K562 (cell line): ENCODE measurements around the gene PCDHGB7. TPM values are rescaled to one million over a fixed set of nuclear protein-coding genes. Genes with fewer than 3 reads are reported as not detected.
"Not testable (repeated sequence)": the region's sequence is repeated elsewhere in the genome, so short reads cannot be mapped to it uniquely, and the experiment has no call there.

Experiments
- ATAC-seq: fragments of 200-7000 bp; cut with Tn5 transposase; 3 replicates; pipeline ENCODE4 v1.9.1; 2020; ENCODE audit warnings: moderate library complexity
- BruUV-seq: library from RNA; stranded (reverse); fragments of 400-500 nt; replicated peaks from 2 replicates; lab custom pipeline; 2021; lab: Mats Ljungman, UMichigan
- CTCF ChIA-PET: fragments of 300-600 bp; formaldehyde crosslinking; extraction: SDS; loops from one replicate; lab custom pipeline; 2021; ENCODE audit warnings: low intra/inter-chr PET ratio; lab: Yijun Ruan, JAX
- POLR2A ChIA-PET: fragments of 300-600, 350-650 bp; sonication (Branson Sonifier 250); formaldehyde crosslinking; extraction: SDS; loops from one replicate; lab custom pipeline; 2021; ENCODE audit warnings: antibody characterized with exemption, inconsistent platforms; lab: Yijun Ruan, JAX
- DNase-seq, 4 experiments: peaks; one replicate each; pipeline versions ENCODE4 v3.0.0 to v3.0.0-alpha.2; 2011 to 2018; ENCODE audit warnings: low spot score in 3 of 4, mixed read lengths in 3 of 4; ENCODE audit errors: extremely low read depth in 1 of 4
- FAIRE-seq: peaks from 2 replicates; lab custom pipeline; 2011; peaks lifted over from hg19 to GRCh38; lab: Jason Lieb, UNC
- H2AFZ ChIP-seq: 2 replicates; pipeline ENCODE4 v1.6.0; 2011; ENCODE audit warnings: low read depth, low read length, control low read depth, inconsistent platforms
- H3K27ac ChIP-seq: fragments of 200-600 bp; 3 replicates; pipeline ENCODE4 v1.8.0; 2011; ENCODE audit warnings: low read depth, mild to moderate bottlenecking, control low read depth, inconsistent platforms, low read length, moderate library complexity, mixed read lengths; ENCODE audit errors: extremely low read depth
- H3K27me3 ChIP-seq, 2 experiments: fragments of 300-600 bp in 1 of 2; 2 replicates in 1 of 2; 3 replicates in 1 of 2; pipeline versions ENCODE4 v1.6.0 to v1.8.0; 2011; ENCODE audit warnings: inconsistent platforms in 2 of 2, low read length in 2 of 2, mild to moderate bottlenecking in 1 of 2, mixed read lengths in 1 of 2, moderate library complexity in 1 of 2; ENCODE audit not compliant: control insufficient read depth in 2 of 2, insufficient read depth in 2 of 2
- H3K36me3 ChIP-seq: fragments of 300-600 bp; 3 replicates; pipeline ENCODE4 v1.8.0; 2011; ENCODE audit warnings: mild to moderate bottlenecking, low read length, inconsistent platforms; ENCODE audit not compliant: control insufficient read depth, insufficient read depth
- H3K4me1 ChIP-seq, 2 experiments: fragments of 200-600 bp in 1 of 2; replicated peaks in 1 of 2; 2 replicates in 1 of 2; 3 replicates in 1 of 2; pipeline versions ENCODE4 v1.5.1 to v1.8.0; 2011; ENCODE audit warnings: inconsistent platforms in 2 of 2, low read length in 2 of 2, mild to moderate bottlenecking in 1 of 2, mixed read lengths in 1 of 2, moderate library complexity in 1 of 2; ENCODE audit not compliant: control insufficient read depth in 2 of 2, insufficient read depth in 2 of 2
- H3K4me2 ChIP-seq: 2 replicates; pipeline ENCODE4 v1.6.1; 2011; ENCODE audit warnings: low read length, control low read depth, inconsistent platforms, mixed read lengths; ENCODE audit not compliant: insufficient read depth
- H3K4me3 ChIP-seq: fragments of 200-600 bp; sonication (generic), shearing (Covaris generic); 2 replicates; pipeline ENCODE4 v1.5.1; 2016; ENCODE audit warnings: control low read depth, inconsistent platforms
- H3K79me2 ChIP-seq: fragments of 200-600 bp; 3 replicates; pipeline ENCODE4 v1.8.0; 2011; ENCODE audit warnings: low read length, inconsistent platforms; ENCODE audit not compliant: control insufficient read depth, insufficient read depth
- H3K9ac ChIP-seq, 2 experiments: 2 replicates each; pipeline versions ENCODE4 v1.6.0 to v1.6.1; 2011; ENCODE audit warnings: low read depth in 2 of 2, low read length in 2 of 2, control low read depth in 1 of 2, inconsistent platforms in 1 of 2, mild to moderate bottlenecking in 1 of 2, mixed read lengths in 1 of 2; ENCODE audit not compliant: insufficient read depth in 1 of 2
- H3K9me1 ChIP-seq: one replicate; pipeline ENCODE4 v1.6.0; 2011; ENCODE audit warnings: inconsistent platforms, mild to moderate bottlenecking, low read length, moderate library complexity; ENCODE audit not compliant: control insufficient read depth, insufficient read depth
- H3K9me3 ChIP-seq: replicated peaks from 2 replicates; pipeline ENCODE4 v1.5.1; 2011; ENCODE audit warnings: low read depth, low read length, inconsistent platforms; ENCODE audit not compliant: control insufficient read depth, insufficient read depth
- H4K20me1 ChIP-seq: replicated peaks from 2 replicates; pipeline ENCODE4 v1.6.1; 2011; ENCODE audit warnings: low read length, inconsistent platforms, mixed read lengths; ENCODE audit not compliant: control insufficient read depth, insufficient read depth
- MBD2 ChIP-seq: sonication (generic); IDR thresholded peaks from 2 replicates; pipeline ENCODE4 v1.6.1; 2016; ENCODE audit warnings: low read depth, borderline replicate concordance
- PHB ChIP-seq: fragments of 250-450 bp; sonication (Bioruptor Pico); IDR thresholded peaks from 2 replicates; pipeline ENCODE4 v1.5.0; 2021
- POLR2G ChIP-seq: fragments of 200-400 bp; formaldehyde crosslinking; IDR thresholded peaks from 2 replicates; pipeline ENCODE4 v1.6.1; 2017; ENCODE audit warnings: low read depth, mild to moderate bottlenecking, antibody characterized with exemption, low read length, moderate library complexity
- PURB ChIP-seq: sonication (generic); formaldehyde crosslinking; IDR thresholded peaks from 2 replicates; pipeline ENCODE4 v1.9.0; 2021; ENCODE audit warnings: low read depth, mild to moderate bottlenecking, missing genetic modification reagents
- STAT6 ChIP-seq: sonication (generic); formaldehyde crosslinking; IDR thresholded peaks from 2 replicates; pipeline ENCODE4 v1.8.1; 2023; ENCODE audit warnings: mild to moderate bottlenecking, missing genetic modification reagents
- TBP ChIP-seq: optimal IDR thresholded peaks from 2 replicates; pipeline ENCODE3; 2011; ENCODE audit warnings: low read depth, low read length, improper control_type of control experiment
- ZNF764 ChIP-seq: fragments of 250-450 bp; sonication (Bioruptor Pico); IDR thresholded peaks from 2 replicates; pipeline ENCODE4 v1.4.0; 2020; ENCODE audit warnings: low read depth, mild to moderate bottlenecking, moderate library complexity
- WGBS: fragments of 100-300 bp; shearing (Covaris generic); methylation state at CpG from one replicate; pipeline ENCODE4 v1.1.6; 2016; ENCODE audit warnings: low coverage, mixed read lengths; ENCODE audit not compliant: insufficient coverage; ENCODE audit errors: missing lambda C conversion rate; 5-methylcytosine and 5-hydroxymethylcytosine counted together
- in situ Hi-C: fragments of 300-500 bp; cut with MboI; formaldehyde crosslinking; loops from 4 replicates; pipeline ENCODE4 v1.15.0; 2018; ENCODE audit warnings: inconsistent platforms, mixed read lengths
- intact Hi-C: fragments of 100-400 bp; cut with micrococcal nuclease; formaldehyde crosslinking; loops from 2 replicates; pipeline ENCODE4 v1.14.2; 2022
- polyA plus RNA-seq, 8 experiments: library from polyadenylated mRNA; depleted of rRNA in 4 of 8; stranded (reverse) in 5 of 8; unstranded in 3 of 8; fragments of >200 nt; fragmentation: Nextera tagmentation in 2 of 8; fragmentation: Illumina TruSeq in 1 of 8; extraction: Ambion mirVana in 2 of 8; extraction: Trizol in 1 of 8; gene quantifications; 2 replicates each; pipeline versions ENCODE4 v1.2.1 to v1.2.3, GENCODE V29; 2011 to 2014; ENCODE audit warnings: inconsistent platforms in 1 of 8, missing spikeins in 1 of 8
- total RNA-seq, 7 experiments: library from RNA; depleted of rRNA in 6 of 7; stranded (reverse); fragments of >200 nt in 6 of 7; fragmentation: Illumina TruSeq in 2 of 7; extraction: Trizol in 2 of 7; gene quantifications; 2 replicates each; pipeline versions ENCODE4 v1.2.1 to v1.2.3, GENCODE V29; 2011 to 2021; ENCODE audit warnings: low replicate concordance in 1 of 7
- TF ChIP-seq, protein P1 (sequence below): sonication (generic); formaldehyde crosslinking; IDR thresholded peaks from 2 replicates; pipeline ENCODE4 v1.8.1; 2023; ENCODE audit warnings: mild to moderate bottlenecking, missing genetic modification reagents
- TF ChIP-seq, protein P2 (sequence below): fragments of 250-450 bp; sonication (Bioruptor Pico); IDR thresholded peaks from 2 replicates; pipeline ENCODE4 v1.5.0; 2020; ENCODE audit warnings: mild to moderate bottlenecking, borderline replicate concordance

PCDHGB7 gene
- total and polyA plus RNA-seq, 9 of the 15 experiments (the other 6 are each of a cell fraction or from before 2014, with no cell fraction given) = 0.09 TPM; not detected in 8

DNA sequence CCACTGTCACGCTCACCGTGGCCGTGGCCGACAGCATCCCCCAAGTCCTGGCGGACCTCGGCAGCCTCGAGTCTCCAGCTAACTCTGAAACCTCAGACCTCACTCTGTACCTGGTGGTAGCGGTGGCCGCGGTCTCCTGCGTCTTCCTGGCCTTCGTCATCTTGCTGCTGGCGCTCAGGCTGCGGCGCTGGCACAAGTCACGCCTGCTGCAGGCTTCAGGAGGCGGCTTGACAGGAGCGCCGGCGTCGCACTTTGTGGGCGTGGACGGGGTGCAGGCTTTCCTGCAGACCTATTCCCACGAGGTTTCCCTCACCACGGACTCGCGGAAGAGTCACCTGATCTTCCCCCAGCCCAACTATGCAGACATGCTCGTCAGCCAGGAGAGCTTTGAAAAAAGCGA is 15.2 kb downstream of the PCDHGB7 start:
- WGBS = 18% methylated on average over 19 of the region's 29 CpGs
- in situ Hi-C loops, H3K79me2 ChIP-seq, H3K4me2 ChIP-seq, H3K9ac ChIP-seq, H2AFZ ChIP-seq, BruUV-seq, DNase-seq, ATAC-seq, H4K20me1 ChIP-seq, H3K9me3 ChIP-seq, POLR2A ChIA-PET, intact Hi-C loops, H3K27ac ChIP-seq, H3K4me3 ChIP-seq, H3K9me1 ChIP-seq: not testable (repeated sequence)
- H3K4me1 ChIP-seq = peaks cover 0 to 20% of the 10 kb centered on the region in 2 experiments; a peak in 2 of 5 replicates
- TF ChIP-seq, protein P1, sequence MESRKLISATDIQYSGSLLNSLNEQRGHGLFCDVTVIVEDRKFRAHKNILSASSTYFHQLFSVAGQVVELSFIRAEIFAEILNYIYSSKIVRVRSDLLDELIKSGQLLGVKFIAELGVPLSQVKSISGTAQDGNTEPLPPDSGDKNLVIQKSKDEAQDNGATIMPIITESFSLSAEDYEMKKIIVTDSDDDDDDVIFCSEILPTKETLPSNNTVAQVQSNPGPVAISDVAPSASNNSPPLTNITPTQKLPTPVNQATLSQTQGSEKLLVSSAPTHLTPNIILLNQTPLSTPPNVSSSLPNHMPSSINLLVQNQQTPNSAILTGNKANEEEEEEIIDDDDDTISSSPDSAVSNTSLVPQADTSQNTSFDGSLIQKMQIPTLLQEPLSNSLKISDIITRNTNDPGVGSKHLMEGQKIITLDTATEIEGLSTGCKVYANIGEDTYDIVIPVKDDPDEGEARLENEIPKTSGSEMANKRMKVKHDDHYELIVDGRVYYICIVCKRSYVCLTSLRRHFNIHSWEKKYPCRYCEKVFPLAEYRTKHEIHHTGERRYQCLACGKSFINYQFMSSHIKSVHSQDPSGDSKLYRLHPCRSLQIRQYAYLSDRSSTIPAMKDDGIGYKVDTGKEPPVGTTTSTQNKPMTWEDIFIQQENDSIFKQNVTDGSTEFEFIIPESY = peak; percentile 49; the same call in 1 of the 2 replicates
- TF ChIP-seq, all 486 proteins: peak for 1; not testable (repeated sequence) for 485
- H3K27me3 ChIP-seq = peaks cover 4 to 26% of the 10 kb centered on the region in 2 experiments; a peak in 3 of 5 replicates
- FAIRE-seq, CTCF ChIA-PET, H3K36me3 ChIP-seq: not testable (repeated sequence)

- Histone ChIP-seq H3K4me1 (peaks cover 0 to 16% of the 10 kb centered on the region in 2 experiments; a peak in 2 of 5 replicates), H3K79me2 (no peaks in the 10 kb centered on the region), H3K4me2 (no peak overlapping the region), H3K4me3 (no peak overlapping the region), H3K36me3 (no peaks in the 10 kb centered on the region), H4K20me1 (no peaks in the 10 kb centered on the region), H3K9me3 (no peaks in the 10 kb centered on the region; the same call in 1 of the 2 replicates), H3K27ac (no peak overlapping the region), H3K27me3 (peaks cover 0 to 20% of the 10 kb centered on the region in 2 experiments; a peak in 2 of 5 replicates), H3K9me1 (no peaks in the 10 kb centered on the region), H3K9ac (no peak overlapping the region), H2AFZ (no peak overlapping the region)
- in situ Hi-C loops = no loop called here
- ChIA-PET POLR2A (no interaction called here), CTCF (no interaction called here)
- DNase-seq (no peak), ATAC-seq (no peak), FAIRE-seq (no peak)
- 0% methylated on average over 2 of the region's 2 CpGs for WGBS
- no TSS peak for BruUV-seq
- intact Hi-C loops = no loop called here
- no peak for TF ChIP-seq ZNF764
- TF ChIP-seq, protein P2, sequence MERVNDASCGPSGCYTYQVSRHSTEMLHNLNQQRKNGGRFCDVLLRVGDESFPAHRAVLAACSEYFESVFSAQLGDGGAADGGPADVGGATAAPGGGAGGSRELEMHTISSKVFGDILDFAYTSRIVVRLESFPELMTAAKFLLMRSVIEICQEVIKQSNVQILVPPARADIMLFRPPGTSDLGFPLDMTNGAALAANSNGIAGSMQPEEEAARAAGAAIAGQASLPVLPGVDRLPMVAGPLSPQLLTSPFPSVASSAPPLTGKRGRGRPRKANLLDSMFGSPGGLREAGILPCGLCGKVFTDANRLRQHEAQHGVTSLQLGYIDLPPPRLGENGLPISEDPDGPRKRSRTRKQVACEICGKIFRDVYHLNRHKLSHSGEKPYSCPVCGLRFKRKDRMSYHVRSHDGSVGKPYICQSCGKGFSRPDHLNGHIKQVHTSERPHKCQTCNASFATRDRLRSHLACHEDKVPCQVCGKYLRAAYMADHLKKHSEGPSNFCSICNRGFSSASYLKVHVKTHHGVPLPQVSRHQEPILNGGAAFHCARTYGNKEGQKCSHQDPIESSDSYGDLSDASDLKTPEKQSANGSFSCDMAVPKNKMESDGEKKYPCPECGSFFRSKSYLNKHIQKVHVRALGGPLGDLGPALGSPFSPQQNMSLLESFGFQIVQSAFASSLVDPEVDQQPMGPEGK (CRISPR knock-in tag) = no peak
- no peak for TF ChIP-seq STAT6
- no peak for TF ChIP-seq POLR2G
- no peak for TF ChIP-seq TBP
- TF ChIP-seq PHB (CRISPR knock-in tag) = no peak
- no peak for TF ChIP-seq PURB (CRISPR knock-in tag)
- TF ChIP-seq MBD2 = no peak
Observed at GRCh38 chr5:141434006-141434405, 16.5 kb downstream of the PCDHGB7 start.
